ENCODE data around the gene RASD2. TPM values are rescaled to one million over a fixed set of nuclear protein-coding genes. Genes with fewer than 3 reads are reported as not detected.

RASD2 gene
- total and polyA plus RNA-seq, 10 of the 15 experiments (the other 5 are each of a cell fraction or from before 2014, with no cell fraction given): 0.03 TPM; not detected in 9

DNA sequence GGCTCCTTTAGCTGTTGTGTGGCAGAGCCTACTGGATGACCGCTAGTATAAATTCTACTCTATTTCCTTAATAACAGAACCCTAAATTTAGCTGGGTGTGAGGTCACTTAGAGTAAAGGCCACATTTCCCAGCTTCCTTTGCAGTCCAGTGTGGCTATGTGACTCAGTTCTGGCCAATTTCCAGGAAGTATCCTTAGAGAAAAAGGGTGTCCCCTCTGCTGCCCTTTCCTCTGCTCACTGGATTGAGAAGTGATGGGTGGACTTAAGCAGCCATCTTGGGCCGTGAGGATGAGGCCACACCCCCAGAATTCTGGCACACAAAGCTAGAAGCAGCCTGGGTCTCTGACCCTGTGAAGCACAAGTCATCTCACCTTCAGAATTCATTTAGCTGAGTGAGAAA lies 11.7 kb upstream of the RASD2 start:
- DNase-seq (ENCODE audit: low read depth, low spot score) (no peak), ATAC-seq (no peak), FAIRE-seq (no peak)
- POLR2A ChIA-PET: no interaction called here
- Histone ChIP-seq H2AFZ (ENCODE audit: control insufficient read depth, low read depth, low read length) (no peak overlapping the region), H3K27me3 (replicated peaks in 1 of 2; ENCODE audit: control insufficient read depth in 2 of 2, insufficient read depth in 2 of 2, low read length in 1 of 2) (no peaks in the 10 kb centered on the region; a peak in 1 of 4 replicates), H3K4me1 (ENCODE audit: control insufficient read depth, insufficient read depth, low read length) (no peaks in the 10 kb centered on the region), H3K4me2 (ENCODE audit: control insufficient read depth, insufficient read depth) (no peak overlapping the region), H3K79me2 (ENCODE audit: control insufficient read depth, insufficient read depth, low read length) (no peaks in the 10 kb centered on the region), H4K20me1 (ENCODE audit: control insufficient read depth, insufficient read depth) (no peaks in the 10 kb centered on the region), H3K9me3 (replicated peaks; ENCODE audit: control insufficient read depth, insufficient read depth, low read length) (no peaks in the 10 kb centered on the region; the same call in 2 of the 3 replicates), H3K27ac (ENCODE audit: control insufficient read depth, insufficient read depth) (no peak overlapping the region), H3K36me3 (ENCODE audit: control insufficient read depth in 2 of 2, insufficient read depth in 2 of 2, low read length in 1 of 2) (no peaks in the 10 kb centered on the region), H3K9ac (ENCODE audit: control insufficient read depth, insufficient read depth, low read length) (no peak overlapping the region), H3K4me3 (no peak overlapping the region)
- SMC1A ChIA-PET (ENCODE audit: uncharacterized antibody, unreplicated experiment): no interaction called here
- CTCF ChIA-PET: interaction anchor here (1.2 kb wide), 1 partner anchor 15 kb away, joined by 3 read pairs; no protein-coding TSS in a partner anchor
- RAD21 ChIA-PET (ENCODE audit: unreplicated experiment): no interaction called here
- no TSS peak for BruUV-seq (replicated peaks)
- intact Hi-C loops (cut with micrococcal nuclease; ENCODE audit: unreplicated experiment) (no loop called here), in situ Hi-C loops (cut with MboI) (no loop called here)
- WGBS (ENCODE audit: insufficient coverage, insufficient replicate concordance, low lambda C conversion rate, missing lambda C conversion rate): 19% methylated on average over 2 of the region's 2 CpGs
- TF ChIP-seq SPI1 (IDR thresholded peaks at IDR 0.05; ENCODE audit: borderline replicate concordance, insufficient read depth, low read depth, low read length) (no peak), MYB (IDR thresholded peaks at IDR 0.05; ENCODE audit: borderline replicate concordance, low read depth, low read length) (no peak), PBX3 (IDR thresholded peaks at IDR 0.05; ENCODE audit: insufficient replicate concordance, low read depth, low read length) (no peak), SUPT20H (IDR thresholded peaks at IDR 0.05; ENCODE audit: borderline replicate concordance, control insufficient read depth, low read depth, low read length) (no peak), ASH2L (IDR thresholded peaks at IDR 0.05; ENCODE audit: borderline replicate concordance, low read depth) (no peak), SRF (IDR thresholded peaks at IDR 0.05; ENCODE audit: low read depth in 2 of 2, low read length in 2 of 2) (no peak), KDM1A (IDR thresholded peaks at IDR 0.05; ENCODE audit: borderline replicate concordance) (no peak), HDAC6 (IDR thresholded peaks at IDR 0.05; ENCODE audit: unreplicated experiment) (no peak), IRF5 (IDR thresholded peaks at IDR 0.05; ENCODE audit: borderline replicate concordance) (no peak), PAX5 (IDR thresholded peaks at IDR 0.05; ENCODE audit: borderline replicate concordance, low read depth, low read length) (no peak)
- TF ChIP-seq, protein P1, sequence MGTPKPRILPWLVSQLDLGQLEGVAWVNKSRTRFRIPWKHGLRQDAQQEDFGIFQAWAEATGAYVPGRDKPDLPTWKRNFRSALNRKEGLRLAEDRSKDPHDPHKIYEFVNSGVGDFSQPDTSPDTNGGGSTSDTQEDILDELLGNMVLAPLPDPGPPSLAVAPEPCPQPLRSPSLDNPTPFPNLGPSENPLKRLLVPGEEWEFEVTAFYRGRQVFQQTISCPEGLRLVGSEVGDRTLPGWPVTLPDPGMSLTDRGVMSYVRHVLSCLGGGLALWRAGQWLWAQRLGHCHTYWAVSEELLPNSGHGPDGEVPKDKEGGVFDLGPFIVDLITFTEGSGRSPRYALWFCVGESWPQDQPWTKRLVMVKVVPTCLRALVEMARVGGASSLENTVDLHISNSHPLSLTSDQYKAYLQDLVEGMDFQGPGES (IDR thresholded peaks at IDR 0.05): no peak

All from GM12878 (cell line).